BE2C (cell line): ENCODE measurements around the gene BARHL1.

Experiments
- DNase-seq: peaks from one replicate; pipeline ENCODE4 v3.0.0-alpha.2; 2020
- H3K27me3 ChIP-seq: fragments of 250-450 bp; sonication (Bioruptor Pico); 2 replicates; pipeline ENCODE4 v1.5.1; 2020; ENCODE audit warnings: mild to moderate bottlenecking
- H3K36me3 ChIP-seq: fragments of 250-450 bp; sonication (Bioruptor Pico); 2 replicates; pipeline ENCODE4 v1.5.1; 2020; ENCODE audit warnings: mild to moderate bottlenecking
- H3K4me1 ChIP-seq: fragments of 250-450 bp; sonication (Bioruptor Pico); 2 replicates; pipeline ENCODE4 v1.5.1; 2020
- H3K4me3 ChIP-seq: 2 replicates; pipeline ENCODE4 v1.5.1; 2011; ENCODE audit warnings: low read depth, low read length
- H3K9me3 ChIP-seq: fragments of 250-450 bp; sonication (Bioruptor Pico); 2 replicates; pipeline ENCODE4 v1.5.1; 2020
- CTCF ChIP-seq: IDR thresholded peaks from 2 replicates; pipeline ENCODE4 v1.5.1; 2012; ENCODE audit warnings: mild to moderate bottlenecking, low read depth, low read length

The BARHL1 gene

GRCh38 chr9:132541051-132541450 is 41.4 kb upstream of the BARHL1 start:
- H3K36me3 ChIP-seq = no peaks in the 10 kb centered on the region
- H3K27me3 ChIP-seq = no peaks in the 10 kb centered on the region
- peaks cover 27% of the 10 kb centered on the region for H3K4me1 ChIP-seq
- TF ChIP-seq CTCF = no peak
- DNase-seq = no peak
- H3K4me3 ChIP-seq = no peak overlapping the region
- no peaks in the 10 kb centered on the region for H3K9me3 ChIP-seq

- Histone ChIP-seq H3K4me1 (peaks cover 35% of the 10 kb centered on the region), H3K36me3 (no peaks in the 10 kb centered on the region), H3K4me3 (no peak overlapping the region), H3K9me3 (no peaks in the 10 kb centered on the region), H3K27me3 (no peaks in the 10 kb centered on the region)
- DNase-seq = peak; percentile 83
- no peak for TF ChIP-seq CTCF
Observed at GRCh38 chr9:132541870-132542830, 40.3 kb upstream of the BARHL1 start.

- Histone ChIP-seq H3K4me3 (no peak overlapping the region), H3K36me3 (no peaks in the 10 kb centered on the region), H3K9me3 (no peaks in the 10 kb centered on the region), H3K4me1 (peaks cover 43% of the 10 kb centered on the region), H3K27me3 (no peaks in the 10 kb centered on the region)
- TF ChIP-seq CTCF = no peak
- no peak for DNase-seq
Observed at GRCh38 chr9:132543251-132543650, 39.2 kb upstream of the BARHL1 start.

GRCh38 chr9:132543960-132544359 is 38.4 kb upstream of the BARHL1 start:
- Histone ChIP-seq H3K36me3 (no peaks in the 10 kb centered on the region), H3K4me1 (peaks cover 46% of the 10 kb centered on the region), H3K9me3 (no peaks in the 10 kb centered on the region), H3K27me3 (no peaks in the 10 kb centered on the region), H3K4me3 (no peak overlapping the region)
- no peak for DNase-seq
- TF ChIP-seq CTCF = no peak

GRCh38 chr9:132545578-132545977 is 36.8 kb upstream of the BARHL1 start:
- TF ChIP-seq CTCF = no peak
- Histone ChIP-seq H3K9me3 (no peaks in the 10 kb centered on the region), H3K36me3 (no peaks in the 10 kb centered on the region), H3K4me1 (peaks cover 51% of the 10 kb centered on the region), H3K4me3 (peak overlapping the region; percentile 34), H3K27me3 (no peaks in the 10 kb centered on the region)
- no peak for DNase-seq
